Tibial nerve (tissue), 4 donors: ENCODE measurements around the gene NOS1AP. TPM values are rescaled to one million over a fixed set of nuclear protein-coding genes. Genes with fewer than 3 reads are reported as not detected.

Source experiments
- DNase-seq, 2 donors: peaks; one replicate each; pipeline ENCODE4 v3.0.0-alpha.2; 2019; ENCODE audit warnings: low spot score in 2 of 2
- H3K27ac ChIP-seq, 4 donors: fragments of 200-600 bp; sonication (generic) in 3 of 4; one replicate each; pipeline ENCODE4 v1.5.1; 2017 to 2019; ENCODE audit warnings: mild to moderate bottlenecking in 1 of 4
- H3K27me3 ChIP-seq, 2 donors: fragments of 200-600 bp; sonication (generic) in 1 of 2; one replicate each; pipeline versions ENCODE4 v1.5.1 to v1.6.0; 2017 to 2019
- H3K36me3 ChIP-seq, 3 donors: fragments of 200-600 bp; sonication (generic); one replicate each; pipeline ENCODE4 v1.5.1; 2018 to 2019
- H3K4me1 ChIP-seq, 4 donors: fragments of 200-600 bp; sonication (generic) in 3 of 4; one replicate each; pipeline ENCODE4 v1.5.1; 2017 to 2019
- H3K4me3 ChIP-seq, 4 donors: fragments of 200-600 bp; sonication (generic) in 3 of 4; one replicate each; pipeline ENCODE4 v1.5.1; 2017 to 2019; ENCODE audit warnings: mild to moderate bottlenecking in 1 of 4, moderate library complexity in 1 of 4
- H3K9me3 ChIP-seq, 4 donors: fragments of 200-600 bp; sonication (generic) in 3 of 4; one replicate each; pipeline ENCODE4 v1.5.1; 2017 to 2019
- CTCF ChIP-seq, 5 experiments: fragments of 200-600 bp in 3 of 5; fragments of 450-650 bp in 2 of 5; sonication (generic) in 3 of 5; IDR thresholded peaks; one replicate each; pipeline ENCODE4 v1.5.1; 2016 to 2019; ENCODE audit warnings: antibody characterized with exemption in 5 of 5, mild to moderate bottlenecking in 3 of 5, moderate library complexity in 2 of 5
- EP300 ChIP-seq, 2 donors: sonication (generic); formaldehyde crosslinking; IDR thresholded peaks; one replicate each; pipeline ENCODE4 v1.6.1; 2017; ENCODE audit warnings: antibody characterized with exemption in 2 of 2, mild to moderate bottlenecking in 1 of 2
- POLR2A ChIP-seq, 2 donors: fragments of 450-650 bp; IDR thresholded peaks; one replicate each; pipeline ENCODE4 v1.6.1; 2017; ENCODE audit warnings: antibody characterized with exemption in 2 of 2, mild to moderate bottlenecking in 2 of 2, moderate library complexity in 2 of 2
- WGBS, 2 donors: methylation state at CpG; one replicate each; pipeline ENCODE4 v1.1.5; 2018; 5-methylcytosine and 5-hydroxymethylcytosine counted together
- total RNA-seq, 4 donors: library from RNA; depleted of rRNA; stranded (reverse); fragments of >200 nt; gene quantifications; one replicate each; pipeline ENCODE4 v1.1.0, GENCODE V29; 2016

Gene NOS1AP
- total RNA-seq, 4 donors from 2014 or later: 2.7 to 11.2 (median 5.3) TPM

- TF ChIP-seq POLR2A (IDR thresholded peaks at IDR 0.05) (no peak), EP300 (IDR thresholded peaks at IDR 0.05) (no peak), CTCF (IDR thresholded peaks at IDR 0.05) (no peak)
These were observed 229.5 kb downstream of the NOS1AP start for GRCh38 chr1:162299018-162299417.

GRCh38 chr1:162300057-162300917 is 230.8 kb downstream of the NOS1AP start:
- no peak for TF ChIP-seq EP300 (IDR thresholded peaks at IDR 0.05)
- no peak for TF ChIP-seq CTCF (IDR thresholded peaks at IDR 0.05)
- no peak for TF ChIP-seq POLR2A (IDR thresholded peaks at IDR 0.05)
- WGBS, 2 donors: 63% methylated on average over 8 of the region's 8 CpGs
- Histone ChIP-seq H3K27me3 (no peaks in the 10 kb centered on the region), H3K36me3 (no peaks in the 10 kb centered on the region), H3K9me3 (peaks cover 0 to 14% (median 0%) of the 10 kb centered on the region in 4 donors), H3K4me1 (no peaks in the 10 kb centered on the region), H3K4me3 (no peak overlapping the region), H3K27ac (no peak overlapping the region)
- DNase-seq: no peak

More at GRCh38 chr1:162299018-162299417, 229.5 kb downstream of the NOS1AP start:
- no peak for DNase-seq
- Histone ChIP-seq H3K4me3 (no peak overlapping the region), H3K27me3 (no peaks in the 10 kb centered on the region), H3K4me1 (no peaks in the 10 kb centered on the region), H3K36me3 (no peaks in the 10 kb centered on the region), H3K27ac (no peak overlapping the region), H3K9me3 (peaks cover 0 to 14% (median 0%) of the 10 kb centered on the region in 4 donors)

GRCh38 chr1:162301696-162302095 is 232.2 kb downstream of the NOS1AP start:
- WGBS, 2 donors: 91 to 95% methylated on average over 4 of the region's 4 CpGs
- no peak for TF ChIP-seq POLR2A (IDR thresholded peaks at IDR 0.05)
- no peak for TF ChIP-seq EP300 (IDR thresholded peaks at IDR 0.05)
- TF ChIP-seq CTCF (IDR thresholded peaks at IDR 0.05): no peak
- Histone ChIP-seq H3K36me3 (no peaks in the 10 kb centered on the region), H3K9me3 (peaks cover 0 to 14% (median 0%) of the 10 kb centered on the region in 4 donors), H3K27ac (no peak overlapping the region), H3K4me3 (no peak overlapping the region), H3K4me1 (no peaks in the 10 kb centered on the region), H3K27me3 (no peaks in the 10 kb centered on the region)
- DNase-seq: no peak

GRCh38 chr1:162302306-162303003 is 233.0 kb downstream of the NOS1AP start:
- DNase-seq: no peak
- Histone ChIP-seq H3K4me3 (no peak overlapping the region), H3K4me1 (no peaks in the 10 kb centered on the region), H3K27ac (no peak overlapping the region), H3K9me3 (peaks cover 0 to 16% (median 0%) of the 10 kb centered on the region in 4 donors), H3K36me3 (no peaks in the 10 kb centered on the region), H3K27me3 (no peaks in the 10 kb centered on the region)
- WGBS, 2 donors: 93 to 95% methylated on average over 3 of the region's 3 CpGs
- no peak for TF ChIP-seq EP300 (IDR thresholded peaks at IDR 0.05)
- TF ChIP-seq CTCF (IDR thresholded peaks at IDR 0.05): no peak
- TF ChIP-seq POLR2A (IDR thresholded peaks at IDR 0.05): no peak

GRCh38 chr1:162303004-162303344 is 233.5 kb downstream of the NOS1AP start:
- H3K4me1 ChIP-seq: no peaks in the 10 kb centered on the region
- no peaks in the 10 kb centered on the region for H3K36me3 ChIP-seq
- no peak overlapping the region for H3K4me3 ChIP-seq
- H3K9me3 ChIP-seq: peaks cover 0 to 21% (median 0%) of the 10 kb centered on the region in 4 donors
- H3K27ac ChIP-seq: no peak overlapping the region
- no peak for DNase-seq
- WGBS, 2 donors: 91 to 94% methylated on average over 3 of the region's 3 CpGs
- no peaks in the 10 kb centered on the region for H3K27me3 ChIP-seq
- TF ChIP-seq EP300 (IDR thresholded peaks at IDR 0.05) (no peak), POLR2A (IDR thresholded peaks at IDR 0.05) (no peak), CTCF (IDR thresholded peaks at IDR 0.05) (no peak)
